K562 (cell line): Measurements from ENCODE around the gene CCDC178. TPM values are rescaled to one million over a fixed set of nuclear protein-coding genes. Genes with fewer than 3 reads are reported as not detected.

Experiments used
- ATAC-seq: fragments of 200-7000 bp; cut with Tn5 transposase; 3 replicates; pipeline ENCODE4 v1.9.1; 2020; ENCODE audit warnings: moderate library complexity
- BruUV-seq: library from RNA; stranded (reverse); fragments of 400-500 nt; replicated peaks from 2 replicates; lab custom pipeline; 2021; lab: Mats Ljungman, UMichigan
- CTCF ChIA-PET: fragments of 300-600 bp; formaldehyde crosslinking; extraction: SDS; loops from one replicate; lab custom pipeline; 2021; ENCODE audit warnings: low intra/inter-chr PET ratio; lab: Yijun Ruan, JAX
- POLR2A ChIA-PET: fragments of 300-600, 350-650 bp; sonication (Branson Sonifier 250); formaldehyde crosslinking; extraction: SDS; loops from one replicate; lab custom pipeline; 2021; ENCODE audit warnings: antibody characterized with exemption, inconsistent platforms; lab: Yijun Ruan, JAX
- DNase-seq, 4 experiments: peaks; one replicate each; pipeline versions ENCODE4 v3.0.0 to v3.0.0-alpha.2; 2011 to 2018; ENCODE audit warnings: low spot score in 3 of 4, mixed read lengths in 3 of 4; ENCODE audit errors: extremely low read depth in 1 of 4
- FAIRE-seq: peaks from 2 replicates; lab custom pipeline; 2011; peaks lifted over from hg19 to GRCh38; lab: Jason Lieb, UNC
- H2AFZ ChIP-seq: 2 replicates; pipeline ENCODE4 v1.6.0; 2011; ENCODE audit warnings: low read depth, low read length, control low read depth, inconsistent platforms
- H3K27ac ChIP-seq: fragments of 200-600 bp; 3 replicates; pipeline ENCODE4 v1.8.0; 2011; ENCODE audit warnings: low read depth, mild to moderate bottlenecking, control low read depth, inconsistent platforms, low read length, moderate library complexity, mixed read lengths; ENCODE audit errors: extremely low read depth
- H3K27me3 ChIP-seq, 2 experiments: fragments of 300-600 bp in 1 of 2; 2 replicates in 1 of 2; 3 replicates in 1 of 2; pipeline versions ENCODE4 v1.6.0 to v1.8.0; 2011; ENCODE audit warnings: inconsistent platforms in 2 of 2, low read length in 2 of 2, mild to moderate bottlenecking in 1 of 2, mixed read lengths in 1 of 2, moderate library complexity in 1 of 2; ENCODE audit not compliant: control insufficient read depth in 2 of 2, insufficient read depth in 2 of 2
- H3K36me3 ChIP-seq: fragments of 300-600 bp; 3 replicates; pipeline ENCODE4 v1.8.0; 2011; ENCODE audit warnings: mild to moderate bottlenecking, low read length, inconsistent platforms; ENCODE audit not compliant: control insufficient read depth, insufficient read depth
- H3K4me1 ChIP-seq, 2 experiments: fragments of 200-600 bp in 1 of 2; replicated peaks in 1 of 2; 2 replicates in 1 of 2; 3 replicates in 1 of 2; pipeline versions ENCODE4 v1.5.1 to v1.8.0; 2011; ENCODE audit warnings: inconsistent platforms in 2 of 2, low read length in 2 of 2, mild to moderate bottlenecking in 1 of 2, mixed read lengths in 1 of 2, moderate library complexity in 1 of 2; ENCODE audit not compliant: control insufficient read depth in 2 of 2, insufficient read depth in 2 of 2
- H3K4me2 ChIP-seq: 2 replicates; pipeline ENCODE4 v1.6.1; 2011; ENCODE audit warnings: low read length, control low read depth, inconsistent platforms, mixed read lengths; ENCODE audit not compliant: insufficient read depth
- H3K4me3 ChIP-seq: fragments of 200-600 bp; sonication (generic), shearing (Covaris generic); 2 replicates; pipeline ENCODE4 v1.5.1; 2016; ENCODE audit warnings: control low read depth, inconsistent platforms
- H3K79me2 ChIP-seq: fragments of 200-600 bp; 3 replicates; pipeline ENCODE4 v1.8.0; 2011; ENCODE audit warnings: low read length, inconsistent platforms; ENCODE audit not compliant: control insufficient read depth, insufficient read depth
- H3K9ac ChIP-seq, 2 experiments: 2 replicates each; pipeline versions ENCODE4 v1.6.0 to v1.6.1; 2011; ENCODE audit warnings: low read depth in 2 of 2, low read length in 2 of 2, control low read depth in 1 of 2, inconsistent platforms in 1 of 2, mild to moderate bottlenecking in 1 of 2, mixed read lengths in 1 of 2; ENCODE audit not compliant: insufficient read depth in 1 of 2
- H3K9me1 ChIP-seq: one replicate; pipeline ENCODE4 v1.6.0; 2011; ENCODE audit warnings: inconsistent platforms, mild to moderate bottlenecking, low read length, moderate library complexity; ENCODE audit not compliant: control insufficient read depth, insufficient read depth
- H3K9me3 ChIP-seq: replicated peaks from 2 replicates; pipeline ENCODE4 v1.5.1; 2011; ENCODE audit warnings: low read depth, low read length, inconsistent platforms; ENCODE audit not compliant: control insufficient read depth, insufficient read depth
- H4K20me1 ChIP-seq: replicated peaks from 2 replicates; pipeline ENCODE4 v1.6.1; 2011; ENCODE audit warnings: low read length, inconsistent platforms, mixed read lengths; ENCODE audit not compliant: control insufficient read depth, insufficient read depth
- FOS ChIP-seq: IDR thresholded peaks from 3 replicates; pipeline ENCODE4 v1.6.1; 2011; ENCODE audit not compliant: insufficient read length; ENCODE audit errors: extremely low read depth
- KLF13 ChIP-seq: fragments of 450-650 bp; IDR thresholded peaks from 2 replicates; pipeline ENCODE4 v1.6.1; 2016; ENCODE audit warnings: missing genetic modification characterization, low read depth, mild to moderate bottlenecking, missing compliant biosample characterization, moderate library complexity, borderline replicate concordance
- NCOR1 ChIP-seq: fragments of 450-650 bp; IDR thresholded peaks from 2 replicates; pipeline ENCODE4 v1.6.1; 2016; ENCODE audit warnings: mild to moderate bottlenecking, moderate library complexity
- PREB ChIP-seq: sonication (generic); formaldehyde crosslinking; IDR thresholded peaks from 2 replicates; pipeline ENCODE4 v1.8.1; 2023; ENCODE audit warnings: mild to moderate bottlenecking, missing genetic modification reagents
- RBM22 ChIP-seq: fragments of 200-400 bp; formaldehyde crosslinking; IDR thresholded peaks from 2 replicates; pipeline ENCODE4 v1.6.1; 2018; ENCODE audit warnings: low read length, low read depth; ENCODE audit not compliant: poor library complexity, severe bottlenecking
- RBM25 ChIP-seq: fragments of 200-400 bp; formaldehyde crosslinking; IDR thresholded peaks from 2 replicates; pipeline ENCODE4 v1.6.1; 2018; ENCODE audit warnings: low read length, low read depth, moderate library complexity; ENCODE audit not compliant: severe bottlenecking
- TBP ChIP-seq: optimal IDR thresholded peaks from 2 replicates; pipeline ENCODE3; 2011; ENCODE audit warnings: low read depth, low read length, improper control_type of control experiment
- U2AF2 ChIP-seq: fragments of 200-400 bp; formaldehyde crosslinking; optimal IDR thresholded peaks from 2 replicates; pipeline ENCODE3; 2017; ENCODE audit warnings: low read depth, mild to moderate bottlenecking, low read length
- ZNF232 ChIP-seq: sonication (generic); formaldehyde crosslinking; IDR thresholded peaks from 2 replicates; pipeline ENCODE4 v1.8.0; 2022; ENCODE audit warnings: mild to moderate bottlenecking, missing genetic modification reagents
- WGBS: fragments of 100-300 bp; shearing (Covaris generic); methylation state at CpG from one replicate; pipeline ENCODE4 v1.1.6; 2016; ENCODE audit warnings: low coverage, mixed read lengths; ENCODE audit not compliant: insufficient coverage; ENCODE audit errors: missing lambda C conversion rate; 5-methylcytosine and 5-hydroxymethylcytosine counted together
- in situ Hi-C: fragments of 300-500 bp; cut with MboI; formaldehyde crosslinking; loops from 4 replicates; pipeline ENCODE4 v1.15.0; 2018; ENCODE audit warnings: inconsistent platforms, mixed read lengths
- intact Hi-C: fragments of 100-400 bp; cut with micrococcal nuclease; formaldehyde crosslinking; loops from 2 replicates; pipeline ENCODE4 v1.14.2; 2022
- polyA plus RNA-seq, 8 experiments: library from polyadenylated mRNA; depleted of rRNA in 4 of 8; stranded (reverse) in 5 of 8; unstranded in 3 of 8; fragments of >200 nt; fragmentation: Nextera tagmentation in 2 of 8; fragmentation: Illumina TruSeq in 1 of 8; extraction: Ambion mirVana in 2 of 8; extraction: Trizol in 1 of 8; gene quantifications; 2 replicates each; pipeline versions ENCODE4 v1.2.1 to v1.2.3, GENCODE V29; 2011 to 2014; ENCODE audit warnings: inconsistent platforms in 1 of 8, missing spikeins in 1 of 8
- total RNA-seq, 7 experiments: library from RNA; depleted of rRNA in 6 of 7; stranded (reverse); fragments of >200 nt in 6 of 7; fragmentation: Illumina TruSeq in 2 of 7; extraction: Trizol in 2 of 7; gene quantifications; 2 replicates each; pipeline versions ENCODE4 v1.2.1 to v1.2.3, GENCODE V29; 2011 to 2021; ENCODE audit warnings: low replicate concordance in 1 of 7

The CCDC178 gene
- total and polyA plus RNA-seq, 9 of the 15 experiments (the other 6 are each of a cell fraction or from before 2014, with no cell fraction given), result 0.12 to 0.47 (median 0.15) TPM; not detected in 6

DNA sequence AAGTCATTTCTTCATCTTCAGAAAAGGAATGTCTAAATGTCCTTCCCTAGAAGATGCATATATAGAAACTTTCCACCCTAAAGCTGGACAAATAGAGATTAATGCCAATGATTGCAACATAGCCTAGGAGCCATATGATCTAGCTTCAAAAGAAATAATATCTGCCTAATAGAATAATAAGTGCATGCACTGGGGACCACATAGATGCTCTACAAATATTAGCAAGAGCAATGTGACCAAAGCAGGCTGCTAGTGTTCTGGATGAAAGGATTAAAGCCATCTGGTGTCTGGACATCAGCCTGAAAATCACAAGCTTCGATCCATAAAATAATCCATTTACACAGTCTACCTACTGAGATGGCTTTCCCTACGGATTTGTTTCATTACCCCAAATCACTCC lies 387.6 kb downstream of the CCDC178 start:
- H3K36me3 ChIP-seq, result no peaks in the 10 kb centered on the region
- BruUV-seq, result no TSS peak
- TF ChIP-seq RBM25, result no peak
- no peak for TF ChIP-seq U2AF2
- no peak for TF ChIP-seq FOS
- TF ChIP-seq ZNF232 (CRISPR knock-in tag), result no peak
- no peak for TF ChIP-seq NCOR1
- no peak for TF ChIP-seq TBP
- TF ChIP-seq RBM22, result no peak
- no peak for TF ChIP-seq PREB
- TF ChIP-seq KLF13 (tag), result no peak
- intact Hi-C loops, result no loop called here
- no peaks in the 10 kb centered on the region for H3K9me3 ChIP-seq
- POLR2A ChIA-PET, result no interaction called here
- no peak overlapping the region for H3K4me3 ChIP-seq
- WGBS, result 0% methylated on average over 2 of the region's 2 CpGs
- no peak overlapping the region for H2AFZ ChIP-seq
- no peaks in the 10 kb centered on the region for H3K27me3 ChIP-seq
- DNase-seq, result no peak
- H3K79me2 ChIP-seq, result no peaks in the 10 kb centered on the region
- no peaks in the 10 kb centered on the region for H3K9me1 ChIP-seq
- FAIRE-seq, result no peak
- no peak overlapping the region for H3K27ac ChIP-seq
- no peaks in the 10 kb centered on the region for H4K20me1 ChIP-seq
- H3K4me2 ChIP-seq, result no peak overlapping the region
- no peaks in the 10 kb centered on the region for H3K4me1 ChIP-seq
- no peak for ATAC-seq
- CTCF ChIA-PET, result no interaction called here
- no peak overlapping the region for H3K9ac ChIP-seq
- in situ Hi-C loops, result no loop called here
